GM12878 (cell line): Measurements from ENCODE around the gene ASB6. TPM values are rescaled to one million over a fixed set of nuclear protein-coding genes. Genes with fewer than 3 reads are reported as not detected.

Experiments used
- BCL3 ChIP-seq: IDR thresholded peaks from 2 replicates; pipeline ENCODE4 v1.6.1; 2011; ENCODE audit warnings: borderline replicate concordance, low read depth, mild to moderate bottlenecking, moderate library complexity, low read length; ENCODE audit not compliant: insufficient read depth, poor library complexity, severe bottlenecking
- CUX1 ChIP-seq: IDR thresholded peaks from 2 replicates; pipeline ENCODE4 v1.6.1; 2012; ENCODE audit warnings: improper control_type of control experiment, low read depth, low read length; ENCODE audit not compliant: insufficient replicate concordance
- EP300 ChIP-seq, 2 experiments: fragments of 150-350 bp in 1 of 2; IDR thresholded peaks; 2 replicates each; pipeline ENCODE4 v1.6.1; 2011 to 2012; ENCODE audit warnings: low read depth in 2 of 2, low read length in 2 of 2, borderline replicate concordance in 1 of 2, improper control_type of control experiment in 1 of 2, inconsistent platforms in 1 of 2; ENCODE audit not compliant: control insufficient read depth in 1 of 2
- ESRRA ChIP-seq: IDR thresholded peaks from 2 replicates; pipeline ENCODE4 v1.6.1; 2012; ENCODE audit warnings: mild to moderate bottlenecking, low read length, improper control_type of control experiment
- HCFC1 ChIP-seq: fragments of 150-350 bp; IDR thresholded peaks from 2 replicates; pipeline ENCODE4 v1.6.1; 2014; ENCODE audit warnings: low read length
- IKZF1 ChIP-seq: fragments of 450-650 bp; conservative IDR thresholded peaks from 2 replicates; pipeline ENCODE4 v1.6.1; 2017; ENCODE audit warnings: antibody characterized with exemption, mild to moderate bottlenecking
- IKZF2 ChIP-seq, 2 experiments: fragments of 450-650 bp; IDR thresholded peaks; 2 replicates each; pipeline ENCODE4 v1.6.1; 2017; ENCODE audit warnings: mild to moderate bottlenecking in 2 of 2, moderate library complexity in 2 of 2
- KAT2A ChIP-seq: conservative IDR thresholded peaks from 2 replicates; pipeline ENCODE4 v1.6.1; 2011; ENCODE audit warnings: low read depth, low read length; ENCODE audit not compliant: control insufficient read depth
- KDM1A ChIP-seq: fragments of 200-600 bp; sonication (generic); IDR thresholded peaks from 2 replicates; pipeline ENCODE4 v1.6.1; 2016; ENCODE audit warnings: borderline replicate concordance
- NFYB ChIP-seq: IDR thresholded peaks from 2 replicates; pipeline ENCODE4 v1.6.1; 2011; ENCODE audit warnings: low read depth, mild to moderate bottlenecking, low read length, improper control_type of control experiment, moderate library complexity; ENCODE audit not compliant: insufficient read depth
- PAX5 ChIP-seq: IDR thresholded peaks from 2 replicates; pipeline ENCODE4 v1.6.1; 2011; ENCODE audit warnings: low read depth, low read length, borderline replicate concordance
- POLR2AphosphoS5 ChIP-seq: IDR thresholded peaks from 2 replicates; pipeline ENCODE4 v1.6.1; 2011; ENCODE audit warnings: mild to moderate bottlenecking, low read length, inconsistent platforms
- RCOR1 ChIP-seq: conservative IDR thresholded peaks from 2 replicates; pipeline ENCODE4 v1.6.1; 2012; ENCODE audit warnings: low read depth, low read length, improper control_type of control experiment
- SIX5 ChIP-seq: IDR thresholded peaks from 2 replicates; pipeline ENCODE4 v1.6.1; 2011; ENCODE audit warnings: mild to moderate bottlenecking, low read depth, low read length, moderate library complexity; ENCODE audit not compliant: severe bottlenecking
- SREBF2 ChIP-seq: IDR thresholded peaks from 2 replicates; pipeline ENCODE4 v1.6.1; 2012; ENCODE audit warnings: mild to moderate bottlenecking, low read length
- TCF7 ChIP-seq: IDR thresholded peaks from 2 replicates; pipeline ENCODE4 v1.6.1; 2014; ENCODE audit warnings: antibody characterized with exemption, borderline replicate concordance
- USF1 ChIP-seq: IDR thresholded peaks from 2 replicates; pipeline ENCODE4 v1.6.1; 2011; ENCODE audit warnings: borderline replicate concordance, low read depth, mild to moderate bottlenecking, moderate library complexity, mixed read lengths, low read length; ENCODE audit not compliant: insufficient read depth; ENCODE audit errors: extremely low read length
- ZBED1 ChIP-seq: IDR thresholded peaks from 2 replicates; pipeline ENCODE4 v1.6.1; 2016; ENCODE audit warnings: borderline replicate concordance
- ZBTB33 ChIP-seq: fragments of 450-650 bp; IDR thresholded peaks from 2 replicates; pipeline ENCODE4 v1.6.1; 2017; ENCODE audit warnings: mild to moderate bottlenecking
- ZSCAN29 ChIP-seq: fragments of 450-650 bp; IDR thresholded peaks from 2 replicates; pipeline ENCODE4 v1.6.1; 2017; ENCODE audit warnings: mild to moderate bottlenecking, moderate library complexity
- polyA plus RNA-seq, 11 experiments: library from polyadenylated mRNA; depleted of rRNA in 4 of 11; unstranded in 6 of 11; stranded (reverse) in 5 of 11; fragments of >200 nt; fragmentation: Nextera tagmentation in 4 of 11; fragmentation: Illumina TruSeq in 1 of 11; extraction: Ambion mirVana in 4 of 11; extraction: Trizol in 1 of 11; gene quantifications; 1 replicate in 1 of 11; 2 replicates in 10 of 11; pipeline versions ENCODE4 v1.2.1 to v1.2.3, GENCODE V29; 2011 to 2016; ENCODE audit warnings: inconsistent platforms in 2 of 11, missing spikeins in 2 of 11, low read depth in 1 of 11
- total RNA-seq, 4 experiments: library from RNA; depleted of rRNA in 3 of 4; stranded (reverse); fragments of >200 nt in 3 of 4; fragmentation: Illumina TruSeq in 1 of 4; extraction: Trizol in 1 of 4; gene quantifications; 2 replicates each; pipeline versions ENCODE4 v1.2.1 to v1.2.3, GENCODE V29; 2013 to 2021

ASB6 gene
- total and polyA plus RNA-seq, 10 of the 15 experiments (the other 5 are each of a cell fraction or from before 2014, with no cell fraction given), result 0.80 to 18.2 (median 9.9) TPM

GRCh38 chr9:129602598-129603415 lies 39.1 kb downstream of the ASB6 start (continued):
- TF ChIP-seq KDM1A (no peak), ESRRA (no peak), ZSCAN29 (no peak), IKZF1 (peak; percentile 71), KAT2A (no peak), RCOR1 (no peak), IKZF2 (IDR thresholded peaks at IDR 0.05) (peak in 1 of 2 experiments; percentile 38; a peak in 2 of 4 replicates), SREBF2 (no peak), BCL3 (no peak), TCF7 (no peak), POLR2AphosphoS5 (no peak), CUX1 (no peak), HCFC1 (no peak), EP300 (IDR thresholded peaks at IDR 0.05; ENCODE audit: borderline replicate concordance in 1 of 2, control insufficient read depth in 1 of 2, low read depth in 2 of 2, low read length in 2 of 2) (0 out of 4 replicates have a peak, but pooled peaks of 1 of the 2 experiments have one; percentile 19), USF1 (no peak), SIX5 (no peak), ZBTB33 (no peak), PAX5 (0 out of 2 replicates have a peak, but pooled peaks have one; percentile 19), ZBED1 (no peak), NFYB (no peak)
